Skeletal muscle tissue (tissue), 4 donors: Measurements from ENCODE around the gene INPPL1. TPM values are rescaled to one million over a fixed set of nuclear protein-coding genes. Genes with fewer than 3 reads are reported as not detected.
A peak's percentile ranks its signal among the peaks of the same experiment; 100 is the strongest.
"Not testable (repeated sequence)": the region's sequence is repeated elsewhere in the genome, so short reads cannot be mapped to it uniquely, and the experiment has no call there.

ENCODE experiments used
- H3K27ac ChIP-seq: one replicate; pipeline ENCODE4 v1.7.0; 2013; ENCODE audit warnings: mild to moderate bottlenecking, low read depth, low read length, inconsistent platforms
- H3K27me3 ChIP-seq, 3 donors: one replicate each; pipeline ENCODE4 v1.7.0; 2013; ENCODE audit warnings: low read length in 3 of 3; ENCODE audit not compliant: control insufficient read depth in 3 of 3, insufficient read depth in 3 of 3
- H3K36me3 ChIP-seq, 3 donors: one replicate each; pipeline ENCODE4 v1.7.0; 2013; ENCODE audit warnings: low read length in 3 of 3; ENCODE audit not compliant: control insufficient read depth in 3 of 3, insufficient read depth in 3 of 3
- H3K4me1 ChIP-seq, 3 donors: one replicate each; pipeline ENCODE4 v1.7.0; 2013; ENCODE audit warnings: low read length in 3 of 3, mild to moderate bottlenecking in 3 of 3; ENCODE audit not compliant: control insufficient read depth in 3 of 3, insufficient read depth in 3 of 3
- H3K4me3 ChIP-seq, 3 donors: one replicate each; pipeline ENCODE4 v1.7.0; 2013; ENCODE audit warnings: low read length in 3 of 3
- H3K9ac ChIP-seq, 3 donors: one replicate each; pipeline ENCODE4 v1.7.0; 2013; ENCODE audit warnings: low read length in 3 of 3, mild to moderate bottlenecking in 3 of 3, moderate library complexity in 2 of 3, low read depth in 1 of 3
- H3K9me3 ChIP-seq, 3 donors: one replicate each; pipeline ENCODE4 v1.7.0; 2013; ENCODE audit warnings: low read length in 3 of 3; ENCODE audit not compliant: control insufficient read depth in 3 of 3
- total RNA-seq: library from RNA; depleted of rRNA; stranded (reverse); fragments of >200 nt; gene quantifications from one replicate; pipeline ENCODE4 v1.2.3, GENCODE V29; 2014
- donor health status: Osteomylitis.

The INPPL1 gene
- 50.6 TPM for total RNA-seq

GRCh38 chr11:72224564-72225410, at the start of gene INPPL1:
INPPL1 (plus strand) TSS chr11:72224767; CDS start chr11:72224985, 218 bp downstream.
- Histone ChIP-seq H3K9ac (peak within 1 kb of the TSS; percentile 93 to 95 (median 93)), H3K4me3 (peak within 1 kb of the TSS; percentile 90 to 92 (median 91)), H3K4me1 (peaks cover 16 to 37% (median 24%) of the 10 kb centered on the region in 3 donors), H3K27me3 (no peaks in the 10 kb centered on the region), H3K27ac (peak within 1 kb of the TSS; percentile 95), H3K9me3 (no peaks in the 10 kb centered on the region), H3K36me3 (peaks cover 16 to 25% (median 17%) of the 10 kb centered on the region in 3 donors)

- Histone ChIP-seq H3K27ac (no peak overlapping the region), H3K9ac (no peak overlapping the region), H3K27me3 (peaks cover 0 to 2% (median 0%) of the 10 kb centered on the region in 3 donors), H3K4me1 (peaks cover 0 to 7% (median 0%) of the 10 kb centered on the region in 3 donors), H3K9me3 (no peaks in the 10 kb centered on the region), H3K4me3 (no peak overlapping the region), H3K36me3 (no peaks in the 10 kb centered on the region)
Observed at GRCh38 chr11:72177656-72178055, 46.9 kb upstream of the INPPL1 start.

DNA sequence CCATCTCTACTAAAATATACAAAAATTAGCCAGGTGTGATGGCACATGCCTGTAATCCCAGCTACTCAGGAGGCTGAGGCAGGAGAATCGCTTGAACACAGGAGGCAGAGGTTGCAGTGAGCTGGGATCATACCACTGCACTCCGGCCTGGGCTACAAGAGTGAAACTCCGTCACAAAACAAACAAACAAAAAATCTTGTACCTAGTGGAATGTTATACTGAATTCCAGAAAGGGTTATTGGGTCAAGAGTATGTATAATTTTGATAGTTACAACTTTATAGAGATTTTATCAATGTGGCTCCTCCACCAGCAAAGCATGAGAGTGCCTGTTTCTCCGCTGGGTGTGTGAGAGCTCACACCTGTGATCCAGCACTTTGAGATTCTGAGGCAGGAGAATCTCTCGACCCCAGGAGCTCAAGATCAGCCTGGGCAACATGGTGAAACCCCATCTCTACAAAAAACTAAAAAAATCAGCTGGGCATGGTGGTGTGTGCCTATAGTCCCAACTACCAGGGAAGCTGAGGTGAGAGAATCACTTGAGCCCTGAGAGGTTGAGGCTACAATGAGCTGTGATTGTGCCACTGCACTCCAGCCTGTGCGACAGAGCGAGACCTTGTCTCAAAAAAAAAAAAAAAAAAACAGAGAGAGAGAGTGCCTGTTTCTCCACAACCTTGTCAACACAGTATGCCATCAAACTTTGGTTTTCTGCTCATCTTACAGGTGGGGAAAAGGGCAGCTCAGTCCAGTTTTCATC, 45.3 kb upstream of the INPPL1 start:
- H3K36me3 ChIP-seq: no peaks in the 10 kb centered on the region
- peaks cover 0 to 2% (median 0%) of the 10 kb centered on the region in 3 donors for H3K27me3 ChIP-seq
- no peak overlapping the region for H3K4me3 ChIP-seq
- no peaks in the 10 kb centered on the region for H3K9me3 ChIP-seq
- H3K4me1 ChIP-seq: peaks cover 0 to 10% (median 0%) of the 10 kb centered on the region in 3 donors
- no peak overlapping the region for H3K9ac ChIP-seq
- H3K27ac ChIP-seq: no peak overlapping the region

GRCh38 chr11:72179804-72180396, 44.7 kb upstream of the INPPL1 start:
- H3K9ac ChIP-seq: no peak overlapping the region
- no peaks in the 10 kb centered on the region for H3K9me3 ChIP-seq
- H3K27ac ChIP-seq: no peak overlapping the region

GRCh38 chr11:72180892-72181552, 43.5 kb upstream of the INPPL1 start:
- H3K27ac ChIP-seq, H3K36me3 ChIP-seq, H3K27me3 ChIP-seq, H3K9ac ChIP-seq, H3K9me3 ChIP-seq, H3K4me1 ChIP-seq, H3K4me3 ChIP-seq: not testable (repeated sequence)

More at GRCh38 chr11:72179804-72180396, 44.7 kb upstream of the INPPL1 start:
- Histone ChIP-seq H3K4me3 (no peak overlapping the region), H3K27me3 (peaks cover 0 to 2% (median 0%) of the 10 kb centered on the region in 3 donors), H3K36me3 (no peaks in the 10 kb centered on the region), H3K4me1 (peaks cover 0 to 10% (median 0%) of the 10 kb centered on the region in 3 donors)

DNA sequence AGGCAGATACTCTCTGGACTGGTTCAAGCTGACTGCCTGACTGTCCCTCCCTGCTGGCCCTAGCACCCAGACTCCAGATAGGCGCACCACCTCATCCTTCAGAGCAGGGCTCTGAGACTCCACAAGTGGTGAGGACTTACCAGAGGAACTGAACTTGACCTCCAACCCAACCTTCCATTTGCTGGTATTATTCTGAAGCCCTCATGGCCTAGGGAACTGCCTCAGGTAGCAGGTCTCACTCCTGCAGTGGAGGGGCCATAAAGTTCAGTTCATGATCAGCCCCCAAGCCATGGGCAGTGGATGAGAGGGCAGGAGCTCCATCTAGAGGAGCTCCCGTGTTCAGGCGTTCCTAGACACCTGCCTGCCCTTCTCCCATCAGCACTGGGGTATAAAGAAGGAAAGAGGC, 43.0 kb upstream of the INPPL1 start:
- not testable (repeated sequence) for H3K9me3 ChIP-seq, H3K4me1 ChIP-seq, H3K27me3 ChIP-seq, H3K4me3 ChIP-seq, H3K36me3 ChIP-seq, H3K27ac ChIP-seq, H3K9ac ChIP-seq

DNA sequence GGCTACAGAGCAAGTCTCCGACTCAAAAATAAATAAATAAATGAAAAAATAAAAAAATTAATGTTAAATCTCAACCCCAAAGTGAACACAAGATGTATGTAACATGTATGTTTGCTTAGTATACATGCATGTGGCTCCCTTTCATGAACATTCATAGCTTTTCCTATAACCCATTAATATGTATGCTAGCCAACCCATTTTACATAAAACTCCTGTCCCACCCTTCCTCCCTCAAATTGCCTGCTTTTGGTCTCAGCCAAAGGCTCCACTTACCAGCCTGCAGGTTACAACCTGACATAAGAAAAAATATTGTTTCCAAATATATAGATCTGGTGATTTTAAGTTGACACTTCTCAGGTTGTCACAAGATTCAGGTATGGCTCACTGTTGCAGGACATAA, 36.3 kb upstream of the INPPL1 start:
- Histone ChIP-seq H3K4me1 (peaks cover 0 to 2% (median 2%) of the 10 kb centered on the region in 3 donors), H3K4me3 (no peak overlapping the region), H3K27me3 (no peaks in the 10 kb centered on the region), H3K36me3 (no peaks in the 10 kb centered on the region), H3K27ac (no peak overlapping the region), H3K9ac (no peak overlapping the region), H3K9me3 (no peaks in the 10 kb centered on the region)

DNA sequence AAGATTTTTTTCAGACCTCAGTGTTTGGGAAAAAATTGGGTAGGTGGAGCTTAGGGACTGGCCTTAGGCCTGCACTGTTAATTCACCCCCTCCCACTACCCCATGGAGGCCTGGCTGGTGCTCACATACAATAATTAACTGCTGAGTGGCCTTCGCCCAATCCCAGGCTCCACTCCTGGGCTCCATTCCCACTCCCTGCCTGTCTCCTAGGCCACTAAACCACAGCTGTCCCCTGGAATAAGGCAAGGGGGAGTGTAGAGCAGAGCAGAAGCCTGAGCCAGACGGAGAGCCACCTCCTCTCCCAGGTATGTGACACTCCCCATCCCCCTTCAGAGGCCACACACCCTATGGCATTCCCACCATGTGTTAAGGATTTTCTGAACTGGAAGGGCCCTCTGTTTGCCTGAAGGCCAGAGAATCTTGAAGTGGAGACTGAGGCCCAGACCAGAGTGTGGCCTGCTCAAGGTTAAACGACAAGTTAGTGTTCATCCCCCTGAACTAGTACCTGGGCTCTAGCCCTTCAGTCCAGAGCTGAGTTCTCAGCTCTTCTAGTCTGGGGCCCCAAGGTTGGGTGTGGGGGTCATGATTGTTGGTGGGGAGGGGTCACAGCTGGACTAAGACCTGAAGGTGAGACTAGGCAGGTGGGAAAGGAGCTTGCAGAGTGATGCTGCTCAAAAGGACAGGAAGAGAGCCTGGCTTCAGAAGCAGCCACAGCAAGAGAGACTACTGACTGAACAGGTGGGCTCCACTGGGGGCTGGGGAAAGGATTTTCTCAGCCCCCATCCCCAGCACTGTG, 34.9 kb upstream of the INPPL1 start:
- no peaks in the 10 kb centered on the region for H3K27me3 ChIP-seq
- no peak overlapping the region for H3K27ac ChIP-seq
- no peaks in the 10 kb centered on the region for H3K9me3 ChIP-seq
- H3K9ac ChIP-seq: no peak overlapping the region
- no peak overlapping the region for H3K4me3 ChIP-seq
- H3K36me3 ChIP-seq: no peaks in the 10 kb centered on the region
- peaks cover 0 to 2% (median 0%) of the 10 kb centered on the region in 3 donors for H3K4me1 ChIP-seq

GRCh38 chr11:72190631-72191071, 33.9 kb upstream of the INPPL1 start:
- H3K36me3 ChIP-seq: no peaks in the 10 kb centered on the region
- H3K9ac ChIP-seq: no peak overlapping the region
- H3K9me3 ChIP-seq: no peaks in the 10 kb centered on the region
- no peak overlapping the region for H3K4me3 ChIP-seq
- H3K4me1 ChIP-seq: peaks cover 0 to 2% (median 0%) of the 10 kb centered on the region in 3 donors
- no peak overlapping the region for H3K27ac ChIP-seq
- H3K27me3 ChIP-seq: no peaks in the 10 kb centered on the region
